Endothelial cell (in vitro differentiated cells): ENCODE measurements around the gene CORO7. TPM values are rescaled to one million over a fixed set of nuclear protein-coding genes. Genes with fewer than 3 reads are reported as not detected.

Source experiments
- DNase-seq: peaks from one replicate; pipeline ENCODE4 v3.0.0; 2021; ENCODE audit warnings: low spot score
- H3K27ac Mint-ChIP-seq: one replicate; pipeline ENCODE4 v1.8.0; 2021; ENCODE audit warnings: mixed read lengths, inconsistent platforms; ENCODE audit not compliant: unreplicated experiment
- H3K27me3 Mint-ChIP-seq: one replicate; pipeline ENCODE4 v1.8.0; 2021; ENCODE audit warnings: mild to moderate bottlenecking, moderate library complexity, mixed read lengths, inconsistent platforms; ENCODE audit not compliant: unreplicated experiment
- H3K36me3 Mint-ChIP-seq: one replicate; pipeline ENCODE4 v1.8.0; 2021; ENCODE audit warnings: mild to moderate bottlenecking, low read depth, mixed read lengths, inconsistent platforms; ENCODE audit not compliant: unreplicated experiment
- H3K4me1 Mint-ChIP-seq: one replicate; pipeline ENCODE4 v1.8.0; 2021; ENCODE audit warnings: mild to moderate bottlenecking, mixed read lengths, inconsistent platforms; ENCODE audit not compliant: unreplicated experiment
- H3K4me3 Mint-ChIP-seq: one replicate; pipeline ENCODE4 v1.8.0; 2021; ENCODE audit warnings: mild to moderate bottlenecking, mixed read lengths, inconsistent platforms; ENCODE audit not compliant: unreplicated experiment
- H3K9me3 Mint-ChIP-seq: one replicate; pipeline ENCODE4 v1.8.0; 2021; ENCODE audit warnings: mixed read lengths, inconsistent platforms; ENCODE audit not compliant: unreplicated experiment
- CTCF ChIP-seq: fragments of 200-600 bp; sonication (generic); IDR thresholded peaks from one replicate; pipeline ENCODE4 v1.5.0; 2021; ENCODE audit warnings: antibody characterized with exemption; ENCODE audit not compliant: unreplicated experiment
- total RNA-seq: library from RNA; stranded (reverse); fragmentation: NEBNext Ultra II Directional; extraction: Animal tissue kit (Norgen Biotek cat#: 25700); gene quantifications from one replicate; pipeline ENCODE4 v1.2.1, GENCODE V29; 2021; ENCODE audit not compliant: unreplicated experiment

Gene CORO7
- total RNA-seq, 1 donor from 2014 or later = 103 TPM

DNA sequence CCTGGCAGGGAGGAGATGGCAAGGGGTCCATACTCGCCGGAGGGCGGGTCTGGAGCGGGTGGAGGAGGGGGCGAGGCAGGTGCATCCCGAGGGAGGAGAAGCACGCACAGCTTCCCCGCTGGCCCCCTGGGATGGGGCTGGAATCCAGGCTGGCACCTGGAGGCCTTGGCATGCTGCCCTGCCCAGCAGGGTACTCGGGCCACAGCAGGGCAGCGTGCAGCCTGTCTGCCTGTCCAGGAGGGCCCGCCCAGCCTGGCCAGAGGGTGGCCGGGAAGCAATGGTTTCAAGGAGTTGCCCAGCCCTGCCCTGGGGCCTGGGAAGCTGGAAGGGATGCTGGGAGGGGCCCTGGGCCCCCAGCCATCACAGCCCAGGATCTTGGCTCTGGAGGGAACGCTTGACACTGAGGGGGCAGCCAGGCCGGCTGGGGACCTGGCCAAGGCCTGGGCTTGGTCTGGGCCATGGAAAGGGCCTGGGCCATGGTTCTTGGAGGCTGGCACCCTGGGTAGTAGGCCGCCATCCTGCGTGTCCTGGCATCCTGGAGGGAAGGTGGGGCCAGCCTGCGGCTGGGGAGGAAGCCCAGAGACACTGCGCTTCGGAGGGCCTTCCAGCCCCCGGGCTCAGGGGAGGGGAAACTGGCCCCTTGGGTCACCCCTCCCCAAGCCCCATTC lies 99.4 kb downstream of the CORO7 start:
- Mint-ChIP-seq H3K4me3 (no peak overlapping the region), H3K36me3 (no peaks in the 10 kb centered on the region), H3K27me3 (peaks cover 16% of the 10 kb centered on the region), H3K4me1 (peaks cover 6% of the 10 kb centered on the region), H3K9me3 (no peaks in the 10 kb centered on the region), H3K27ac (no peak overlapping the region)
- no peak for DNase-seq
- no peak for TF ChIP-seq CTCF

DNA sequence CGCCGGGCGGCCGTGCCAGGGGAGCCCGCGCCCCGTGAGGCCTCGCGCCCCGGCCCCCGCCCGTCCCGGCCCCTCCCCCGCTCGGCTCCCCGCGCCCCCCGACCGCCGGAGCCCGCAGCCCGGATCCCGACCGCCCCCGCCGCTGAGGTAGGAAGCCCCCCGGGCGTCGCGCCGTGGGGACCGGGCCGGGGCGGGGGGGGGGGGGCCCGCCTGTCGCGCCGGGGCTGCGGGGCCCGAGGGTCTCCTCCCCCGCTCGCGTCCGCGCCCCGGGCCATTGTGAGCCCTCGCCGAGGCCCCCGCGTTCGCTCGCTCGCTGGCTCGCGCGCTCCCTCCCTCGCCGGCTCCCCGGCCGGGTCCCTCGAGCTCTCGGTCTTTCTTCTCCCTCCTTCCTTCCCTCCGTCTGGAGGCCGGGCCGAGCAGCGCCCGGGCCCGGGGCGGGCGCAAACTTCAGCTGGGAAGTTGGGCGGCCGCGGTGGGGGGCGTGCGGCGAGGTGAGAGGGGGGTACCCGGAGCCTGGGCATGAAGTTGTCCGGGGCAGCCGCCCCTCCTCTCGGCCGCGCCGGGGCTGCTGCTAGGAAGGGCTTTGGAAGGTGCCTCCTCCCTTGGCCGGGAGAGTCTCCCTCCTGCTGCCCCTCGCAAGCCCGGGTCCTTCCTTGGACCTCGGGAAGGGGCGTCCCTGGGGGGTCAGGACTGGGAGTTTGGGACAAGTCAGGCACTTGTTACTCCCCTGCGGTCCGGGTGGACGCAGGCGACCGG lies 100.1 kb downstream of the CORO7 start:
- no peak overlapping the region for H3K27ac Mint-ChIP-seq
- no peak for DNase-seq
- TF ChIP-seq CTCF = no peak
- peaks cover 16% of the 10 kb centered on the region for H3K27me3 Mint-ChIP-seq
- no peaks in the 10 kb centered on the region for H3K36me3 Mint-ChIP-seq
- H3K4me3 Mint-ChIP-seq = no peak overlapping the region
- peaks cover 6% of the 10 kb centered on the region for H3K4me1 Mint-ChIP-seq
- no peaks in the 10 kb centered on the region for H3K9me3 Mint-ChIP-seq

- H3K36me3 Mint-ChIP-seq = no peaks in the 10 kb centered on the region
- no peaks in the 10 kb centered on the region for H3K9me3 Mint-ChIP-seq
- peaks cover 16% of the 10 kb centered on the region for H3K27me3 Mint-ChIP-seq
- TF ChIP-seq CTCF = no peak
- peak; percentile 33 for DNase-seq
- H3K4me1 Mint-ChIP-seq = peaks cover 6% of the 10 kb centered on the region
- H3K4me3 Mint-ChIP-seq = peak within 1 kb of the TSS; percentile 83
- no peak within 1 kb of the TSS for H3K27ac Mint-ChIP-seq
Observed at GRCh38 chr16:4315186-4316107, 100.9 kb downstream of the CORO7 start, which contains the start of gene GLIS2. Gene GLIS2 (plus strand): TSS chr16:4316067. CDS start chr16:4332281, 16,214 bp downstream.

GRCh38 chr16:4314532-4315185 lies 101.7 kb downstream of the CORO7 start:
- Mint-ChIP-seq H3K4me1 (peaks cover 6% of the 10 kb centered on the region), H3K27me3 (peaks cover 15% of the 10 kb centered on the region), H3K9me3 (no peaks in the 10 kb centered on the region), H3K27ac (no peak overlapping the region), H3K36me3 (no peaks in the 10 kb centered on the region), H3K4me3 (peak overlapping the region; percentile 83)
- no peak for TF ChIP-seq CTCF
- DNase-seq = no peak
